Measurements from ENCODE around the gene FAM174B.

The FAM174B gene

GRCh38 chr15:92583096-92584034 is 72.2 kb downstream of the FAM174B start:
- no peak overlapping the region for H3K27ac ChIP-seq
- no peak overlapping the region for H3K4me3 ChIP-seq

- H3K4me3 ChIP-seq, result no peak overlapping the region
- no peak overlapping the region for H3K27ac ChIP-seq
Measured at GRCh38 chr15:92582206-92582605, 73.4 kb downstream of the FAM174B start.

- Histone ChIP-seq H3K4me3 (no peak overlapping the region), H3K27ac (no peak overlapping the region)
Measured at GRCh38 chr15:92580933-92581445, 74.6 kb downstream of the FAM174B start.

GRCh38 chr15:92580521-92580920 is 75.1 kb downstream of the FAM174B start:
- H3K27ac ChIP-seq, result no peak overlapping the region
- H3K4me3 ChIP-seq, result no peak overlapping the region

- no peak overlapping the region for H3K4me3 ChIP-seq
- H3K27ac ChIP-seq, result no peak overlapping the region
Measured at GRCh38 chr15:92579931-92580470, 75.6 kb downstream of the FAM174B start.

GRCh38 chr15:92579486-92579885 is 76.1 kb downstream of the FAM174B start:
- no peak overlapping the region for H3K27ac ChIP-seq
- H3K4me3 ChIP-seq, result no peak overlapping the region

GRCh38 chr15:92578096-92578835 is 77.3 kb downstream of the FAM174B start:
- no peak overlapping the region for H3K4me3 ChIP-seq

GRCh38 chr15:92576597-92577200 is 78.9 kb downstream of the FAM174B start:
- no peak overlapping the region for H3K27ac ChIP-seq
- H3K4me3 ChIP-seq, result no peak overlapping the region

More at GRCh38 chr15:92578096-92578835, 77.3 kb downstream of the FAM174B start:
- H3K27ac ChIP-seq, result no peak overlapping the region

GRCh38 chr15:92574566-92574965 is 81.0 kb downstream of the FAM174B start:
- H3K4me3 ChIP-seq, result no peak overlapping the region
- no peak overlapping the region for H3K27ac ChIP-seq

GRCh38 chr15:92574161-92574560 is 81.4 kb downstream of the FAM174B start:
- Histone ChIP-seq H3K27ac (no peak overlapping the region), H3K4me3 (no peak overlapping the region)

- no peak overlapping the region for H3K4me3 ChIP-seq
- no peak overlapping the region for H3K27ac ChIP-seq
Measured at GRCh38 chr15:92571824-92572223, 83.8 kb downstream of the FAM174B start.

GRCh38 chr15:92570391-92570790 is 85.2 kb downstream of the FAM174B start:
- Histone ChIP-seq H3K4me3 (no peak overlapping the region), H3K27ac (no peak overlapping the region)

GRCh38 chr15:92569778-92570177 is 85.8 kb downstream of the FAM174B start:
- no peak overlapping the region for H3K4me3 ChIP-seq
- no peak overlapping the region for H3K27ac ChIP-seq

Measured in skin epidermis (tissue), 12 donors.